Measurements from ENCODE around the gene UGT2B10. TPM values are rescaled to one million over a fixed set of nuclear protein-coding genes. Genes with fewer than 3 reads are reported as not detected.

UGT2B10 gene
- total and polyA plus RNA-seq, 2 of the 13 experiments (the other 11 are each of a cell fraction or from before 2014, with no cell fraction given): 107 to 148 TPM

GRCh38 chr4:68869274-68869773 is 53.5 kb downstream of the UGT2B10 start:
- H3K27ac ChIP-seq (ENCODE audit: extremely low read length, insufficient read depth, low read length): no peak overlapping the region
- in situ Hi-C loops (cut with HindIII; ENCODE audit: extremely low pct_ligation_motif_present, low pct_unique_long_range_greater_than_20kb) (no loop called here), intact Hi-C loops (cut with micrococcal nuclease; ENCODE audit: unreplicated experiment) (no loop called here)
- CTCF ChIA-PET (ENCODE audit: low intra/inter-chr PET ratio, low total read pairs): no interaction called here
- TF ChIP-seq JDP2 (CRISPR knock-in tag; IDR thresholded peaks at IDR 0.05; ENCODE audit: borderline replicate concordance) (no peak), ZBTB33 (CRISPR knock-in tag; IDR thresholded peaks at IDR 0.05) (peak; percentile 26; the same call in 1 of the 2 replicates), CREBL2 (CRISPR knock-in tag; IDR thresholded peaks at IDR 0.05; ENCODE audit: borderline replicate concordance) (no peak), HOXD1 (CRISPR knock-in tag; IDR thresholded peaks at IDR 0.05) (no peak), ZNF761 (CRISPR knock-in tag; conservative IDR thresholded peaks at IDR 0.05) (peak; percentile 99), ZIK1 (CRISPR knock-in tag; IDR thresholded peaks at IDR 0.05; ENCODE audit: borderline replicate concordance, low read depth) (no peak), SRSF1 (optimal IDR thresholded peaks at IDR 0.05; ENCODE audit: low read depth, low read length) (no peak), ZFP41 (CRISPR knock-in tag; IDR thresholded peaks at IDR 0.05; ENCODE audit: borderline replicate concordance) (no peak), UBTF (CRISPR knock-in tag; IDR thresholded peaks at IDR 0.05) (no peak), CHD2 (IDR thresholded peaks at IDR 0.05; ENCODE audit: low read depth, low read length) (no peak), PAWR (CRISPR knock-in tag; IDR thresholded peaks at IDR 0.05; ENCODE audit: borderline replicate concordance) (no peak), BRD4 (CRISPR knock-in tag; IDR thresholded peaks at IDR 0.05) (0 out of 2 replicates have a peak, but pooled peaks have one; percentile 23), RBAK (CRISPR knock-in tag; IDR thresholded peaks at IDR 0.05) (no peak), ZFP90 (CRISPR knock-in tag; IDR thresholded peaks at IDR 0.05; ENCODE audit: borderline replicate concordance) (no peak), ZBTB26 (CRISPR knock-in tag; IDR thresholded peaks at IDR 0.05; ENCODE audit: borderline replicate concordance) (no peak), LRRFIP1 (CRISPR knock-in tag; conservative IDR thresholded peaks at IDR 0.05) (no peak)
- no peak overlapping the region for H3K4me2 ChIP-seq (ENCODE audit: low read depth, low read length)
- no peaks in the 10 kb centered on the region for H3K79me2 ChIP-seq (ENCODE audit: insufficient read depth, low read length)
- H3K9ac ChIP-seq (ENCODE audit: insufficient read depth, low read depth, low read length): no peak overlapping the region
- H3K36me3 ChIP-seq (replicated peaks in 1 of 2; ENCODE audit: control insufficient read depth in 1 of 2, insufficient read depth in 2 of 2, low read length in 2 of 2): no peaks in the 10 kb centered on the region
- H2AFZ ChIP-seq (ENCODE audit: low read length): no peak overlapping the region
- no TSS peak for BruUV-seq (replicated peaks)
- H3K27me3 ChIP-seq (ENCODE audit: control insufficient read depth in 1 of 2, insufficient read depth in 2 of 2, low read length in 2 of 2): no peaks in the 10 kb centered on the region
- DNase-seq (ENCODE audit: low spot score): no peak
- H3K4me1 ChIP-seq (ENCODE audit: insufficient read depth, low read length): peaks cover 76% of the 10 kb centered on the region
- H3K4me3 ChIP-seq (replicated peaks in 1 of 3; ENCODE audit: insufficient read depth in 1 of 3, low read depth in 2 of 3, low read length in 3 of 3): no peak overlapping the region
- 86% methylated on average over 8 of the region's 8 CpGs for WGBS (ENCODE audit: low lambda C conversion rate)
- ATAC-seq: no peak
- no peaks in the 10 kb centered on the region for H4K20me1 ChIP-seq (ENCODE audit: insufficient read depth, low read length)
- FAIRE-seq: no peak
- POLR2A ChIA-PET: no interaction called here
- H3K9me3 ChIP-seq (ENCODE audit: low read length): peaks cover 6% of the 10 kb centered on the region; the same call in 1 of the 2 replicates
